CD4-positive, alpha-beta memory T cell (primary cell): ENCODE data around the gene LMO4. TPM values are rescaled to one million over a fixed set of nuclear protein-coding genes. Genes with fewer than 3 reads are reported as not detected.

Experiments used
- CTCF ChIA-PET: fragments of 350-600 bp; sonication (Branson Sonifier 250); formaldehyde crosslinking; loops from one replicate; lab custom pipeline; 2021; ENCODE audit warnings: inconsistent platforms; ENCODE audit not compliant: partially characterized antibody; lab: Charles Lee
- POLR2A ChIA-PET: fragments of 350-600 bp; sonication (Branson Sonifier 250); formaldehyde crosslinking; loops from one replicate; lab custom pipeline; 2021; ENCODE audit not compliant: partially characterized antibody; lab: Charles Lee
- DNase-seq, 5 donors: peaks; one replicate each; pipeline versions ENCODE4 v3.0.0 to v3.0.0-alpha.2; 2020 to 2022; ENCODE audit warnings: mixed read lengths in 1 of 5
- H3K27ac ChIP-seq: one replicate; pipeline ENCODE4 v1.7.0; 2013; ENCODE audit warnings: low read depth, low read length
- H3K27me3 ChIP-seq: 2 replicates; pipeline ENCODE4 v1.7.0; 2013; ENCODE audit warnings: mild to moderate bottlenecking, low read length, moderate library complexity; ENCODE audit not compliant: insufficient read depth
- H3K36me3 ChIP-seq: 2 replicates; pipeline ENCODE4 v1.7.0; 2013; ENCODE audit warnings: mild to moderate bottlenecking, low read length, moderate library complexity; ENCODE audit not compliant: insufficient read depth
- H3K4me1 ChIP-seq: 2 replicates; pipeline ENCODE4 v1.7.0; 2013; ENCODE audit warnings: mild to moderate bottlenecking, low read length, moderate library complexity; ENCODE audit not compliant: insufficient read depth
- H3K4me3 ChIP-seq, 2 donors: one replicate each; pipeline ENCODE4 v1.7.0; 2013; ENCODE audit warnings: low read length in 2 of 2, mild to moderate bottlenecking in 1 of 2
- H3K9me3 ChIP-seq, 2 donors: one replicate each; pipeline ENCODE4 v1.7.0; 2013; ENCODE audit warnings: low read length in 2 of 2, control low read depth in 1 of 2; ENCODE audit not compliant: control insufficient read depth in 1 of 2
- H3K27ac Mint-ChIP-seq, 7 donors: one replicate each; pipeline ENCODE4 v1.8.0; 2020 to 2021; ENCODE audit warnings: mixed read lengths in 7 of 7, mild to moderate bottlenecking in 6 of 7, inconsistent platforms in 3 of 7, moderate library complexity in 3 of 7
- H3K27me3 Mint-ChIP-seq, 2 donors: one replicate each; pipeline ENCODE4 v1.8.0; 2020 to 2021; ENCODE audit warnings: mixed read lengths in 2 of 2
- H3K36me3 Mint-ChIP-seq, 2 donors: one replicate each; pipeline ENCODE4 v1.8.0; 2020 to 2021; ENCODE audit warnings: mixed read lengths in 2 of 2, inconsistent platforms in 1 of 2, mild to moderate bottlenecking in 1 of 2
- H3K4me1 Mint-ChIP-seq, 4 donors: one replicate each; pipeline ENCODE4 v1.8.0; 2020 to 2021; ENCODE audit warnings: mixed read lengths in 4 of 4, mild to moderate bottlenecking in 1 of 4
- H3K4me3 Mint-ChIP-seq, 8 donors: one replicate each; pipeline ENCODE4 v1.8.0; 2020 to 2021; ENCODE audit warnings: mixed read lengths in 8 of 8, mild to moderate bottlenecking in 7 of 8, moderate library complexity in 6 of 8, inconsistent platforms in 3 of 8
- H3K9me3 Mint-ChIP-seq, 8 donors: one replicate each; pipeline ENCODE4 v1.8.0; 2020 to 2021; ENCODE audit warnings: mixed read lengths in 8 of 8, mild to moderate bottlenecking in 5 of 8, inconsistent platforms in 3 of 8, moderate library complexity in 1 of 8
- intact Hi-C: fragments of 100-400 bp; cut with micrococcal nuclease; formaldehyde crosslinking; loops from one replicate; pipeline ENCODE4 v1.15.1; 2023
- polyA plus RNA-seq, 2 donors: library from polyadenylated mRNA; unstranded; fragments of 300-500 nt; fragmentation: Illumina TruSeq; gene quantifications; one replicate each; pipeline ENCODE4 v1.2.3, GENCODE V29; 2021
- total RNA-seq, 2 experiments: library from RNA; stranded (reverse); gene quantifications; one replicate each; pipeline ENCODE4 v1.2.3, GENCODE V29; 2021

LMO4 gene
- total and polyA plus RNA-seq, 4 experiments from 2014 or later, result 19.6 to 25.0 (median 24.8) TPM

- Mint-ChIP-seq H3K4me3 (no peak overlapping the region), H3K36me3 (no peaks in the 10 kb centered on the region), H3K27ac (no peak overlapping the region), H3K4me1 (no peaks in the 10 kb centered on the region), H3K9me3 (no peaks in the 10 kb centered on the region), H3K27me3 (peaks cover 0 to 6% of the 10 kb centered on the region in 2 donors)
- no peak for DNase-seq
- Histone ChIP-seq H3K4me1 (no peaks in the 10 kb centered on the region), H3K36me3 (no peaks in the 10 kb centered on the region), H3K27ac (no peak overlapping the region), H3K27me3 (no peaks in the 10 kb centered on the region), H3K4me3 (no peak overlapping the region), H3K9me3 (no peaks in the 10 kb centered on the region)
- CTCF ChIA-PET, result interaction anchor here (1.3 to 6.3 kb wide), 5 partner anchors 9 to 1305 kb away, joined by 3 to 75 read pairs (median 5); no protein-coding TSS in a partner anchor
- intact Hi-C loops, result no loop called here
- POLR2A ChIA-PET, result no interaction called here
Measured at GRCh38 chr1:87294633-87295032, 34.0 kb upstream of the LMO4 start.

DNA sequence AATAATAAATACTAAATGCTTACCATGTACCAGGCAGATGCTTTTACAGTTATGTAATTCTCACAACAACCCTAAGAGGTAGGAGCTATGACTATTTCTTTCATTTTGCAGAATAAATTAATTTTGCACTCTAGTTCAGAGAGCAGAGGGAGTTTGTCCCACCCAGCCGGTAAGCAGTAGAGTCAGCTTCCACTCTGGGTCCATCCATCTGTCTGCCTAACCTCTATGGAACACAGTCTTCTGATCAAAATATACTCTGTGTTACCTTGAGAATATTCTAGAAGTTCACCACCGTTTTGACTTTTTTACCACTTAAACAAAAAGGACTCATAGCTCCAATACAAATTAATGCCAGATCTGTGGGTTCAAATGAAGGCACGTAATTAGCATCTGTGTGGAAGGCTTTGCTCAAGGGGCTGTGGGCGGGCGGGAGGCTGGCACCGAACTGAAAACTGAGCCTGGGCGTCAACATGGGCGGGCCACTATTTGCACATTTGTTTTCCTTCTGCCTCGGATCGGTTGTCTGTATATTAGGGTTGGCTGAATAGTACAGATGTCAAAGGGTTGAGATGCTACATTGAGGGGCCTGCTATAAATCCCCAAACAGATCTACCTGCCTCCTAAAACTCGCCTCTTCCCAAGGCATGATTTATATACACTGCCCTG lies 33.1 kb upstream of the LMO4 start:
- no peak overlapping the region for H3K27ac ChIP-seq
- CTCF ChIA-PET, result interaction anchor here (1.2 to 6.3 kb wide), 6 partner anchors 8 to 660 kb away, joined by 3 to 75 read pairs (median 6); no protein-coding TSS in a partner anchor
- Mint-ChIP-seq H3K27me3 (peaks cover 0 to 6% of the 10 kb centered on the region in 2 donors), H3K4me3 (no peak overlapping the region), H3K36me3 (no peaks in the 10 kb centered on the region), H3K4me1 (no peaks in the 10 kb centered on the region), H3K27ac (no peak overlapping the region), H3K9me3 (no peaks in the 10 kb centered on the region)
- no peaks in the 10 kb centered on the region for H3K27me3 ChIP-seq
- intact Hi-C loops, result no loop called here
- H3K36me3 ChIP-seq, result no peaks in the 10 kb centered on the region
- POLR2A ChIA-PET, result no interaction called here
- H3K9me3 ChIP-seq, result no peaks in the 10 kb centered on the region
- no peak overlapping the region for H3K4me3 ChIP-seq
- no peak for DNase-seq
- no peaks in the 10 kb centered on the region for H3K4me1 ChIP-seq

GRCh38 chr1:87296206-87296605 lies 32.5 kb upstream of the LMO4 start:
- no peak overlapping the region for H3K27ac Mint-ChIP-seq
- Histone ChIP-seq H3K4me1 (no peaks in the 10 kb centered on the region), H3K4me3 (no peak overlapping the region), H3K27ac (no peak overlapping the region), H3K27me3 (no peaks in the 10 kb centered on the region), H3K36me3 (no peaks in the 10 kb centered on the region), H3K9me3 (no peaks in the 10 kb centered on the region)
- no peaks in the 10 kb centered on the region for H3K36me3 Mint-ChIP-seq
- H3K27me3 Mint-ChIP-seq, result peaks cover 0 to 3% of the 10 kb centered on the region in 2 donors
- CTCF ChIA-PET, result interaction anchor here (1.2 to 6.3 kb wide), 4 partner anchors 13 to 657 kb away, joined by 3 to 75 read pairs (median 5); no protein-coding TSS in a partner anchor
- POLR2A ChIA-PET, result no interaction called here
- no peak overlapping the region for H3K4me3 Mint-ChIP-seq
- DNase-seq, result no peak
- intact Hi-C loops, result no loop called here
- no peaks in the 10 kb centered on the region for H3K4me1 Mint-ChIP-seq
- no peaks in the 10 kb centered on the region for H3K9me3 Mint-ChIP-seq

- Mint-ChIP-seq H3K27ac (no peak overlapping the region), H3K9me3 (no peaks in the 10 kb centered on the region), H3K36me3 (no peaks in the 10 kb centered on the region), H3K27me3 (peaks cover 3 to 4% of the 10 kb centered on the region in 2 donors), H3K4me1 (no peaks in the 10 kb centered on the region), H3K4me3 (no peak overlapping the region)
- no peak overlapping the region for H3K4me3 ChIP-seq
- no peaks in the 10 kb centered on the region for H3K4me1 ChIP-seq
- ChIA-PET CTCF (interaction anchor here (1.0 to 1.7 kb wide), 4 partner anchors 9 to 654 kb away, joined by 3 to 12 read pairs (median 3); no protein-coding TSS in a partner anchor), POLR2A (no interaction called here)
- intact Hi-C loops, result no loop called here
- no peak overlapping the region for H3K27ac ChIP-seq
- no peaks in the 10 kb centered on the region for H3K27me3 ChIP-seq
- no peaks in the 10 kb centered on the region for H3K9me3 ChIP-seq
- DNase-seq, result no peak
- H3K36me3 ChIP-seq, result no peaks in the 10 kb centered on the region
Measured at GRCh38 chr1:87299661-87300060, 29.0 kb upstream of the LMO4 start.

DNA sequence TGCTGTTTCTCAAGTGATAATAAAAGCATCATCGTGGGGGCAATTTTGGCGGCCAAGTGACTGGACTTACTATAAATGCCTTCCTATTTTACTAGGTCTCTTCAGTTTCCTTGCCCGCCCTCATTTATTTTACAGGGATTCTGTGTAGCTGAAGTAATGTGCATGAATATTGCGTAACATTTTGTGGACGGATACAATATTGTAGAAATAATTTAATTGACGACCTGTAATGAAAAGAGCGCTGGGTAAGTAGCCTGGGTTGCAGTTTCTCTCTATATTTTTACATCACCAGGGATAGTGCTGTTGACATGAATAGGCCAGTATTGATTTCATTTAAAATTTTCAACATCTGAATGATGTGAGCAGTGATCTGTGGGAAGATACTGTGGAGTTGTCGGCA lies 28.1 kb upstream of the LMO4 start:
- POLR2A ChIA-PET, result no interaction called here
- Histone ChIP-seq H3K4me3 (no peak overlapping the region), H3K9me3 (no peaks in the 10 kb centered on the region), H3K27me3 (no peaks in the 10 kb centered on the region), H3K27ac (no peak overlapping the region), H3K36me3 (no peaks in the 10 kb centered on the region), H3K4me1 (no peaks in the 10 kb centered on the region)
- Mint-ChIP-seq H3K4me1 (no peaks in the 10 kb centered on the region), H3K36me3 (no peaks in the 10 kb centered on the region), H3K27ac (no peak overlapping the region), H3K4me3 (no peak overlapping the region), H3K9me3 (no peaks in the 10 kb centered on the region), H3K27me3 (peaks cover 4 to 6% of the 10 kb centered on the region in 2 donors)
- no peak for DNase-seq
- CTCF ChIA-PET, result interaction anchor here (1.7 kb wide), 1 partner anchor 10 kb away, joined by 3 read pairs; no protein-coding TSS in a partner anchor
- intact Hi-C loops, result no loop called here

- POLR2A ChIA-PET, result no interaction called here
- Histone ChIP-seq H3K27me3 (peaks cover 4% of the 10 kb centered on the region), H3K9me3 (no peaks in the 10 kb centered on the region), H3K4me1 (no peaks in the 10 kb centered on the region), H3K36me3 (no peaks in the 10 kb centered on the region), H3K27ac (no peak overlapping the region), H3K4me3 (no peak overlapping the region)
- Mint-ChIP-seq H3K36me3 (no peaks in the 10 kb centered on the region), H3K27ac (no peak overlapping the region), H3K4me3 (no peak overlapping the region), H3K4me1 (no peaks in the 10 kb centered on the region), H3K9me3 (no peaks in the 10 kb centered on the region), H3K27me3 (peaks cover 6 to 8% of the 10 kb centered on the region in 2 donors)
- intact Hi-C loops, result no loop called here
- no peak for DNase-seq
- CTCF ChIA-PET, result no interaction called here
Measured at GRCh38 chr1:87305151-87305550, 23.5 kb upstream of the LMO4 start.

DNA sequence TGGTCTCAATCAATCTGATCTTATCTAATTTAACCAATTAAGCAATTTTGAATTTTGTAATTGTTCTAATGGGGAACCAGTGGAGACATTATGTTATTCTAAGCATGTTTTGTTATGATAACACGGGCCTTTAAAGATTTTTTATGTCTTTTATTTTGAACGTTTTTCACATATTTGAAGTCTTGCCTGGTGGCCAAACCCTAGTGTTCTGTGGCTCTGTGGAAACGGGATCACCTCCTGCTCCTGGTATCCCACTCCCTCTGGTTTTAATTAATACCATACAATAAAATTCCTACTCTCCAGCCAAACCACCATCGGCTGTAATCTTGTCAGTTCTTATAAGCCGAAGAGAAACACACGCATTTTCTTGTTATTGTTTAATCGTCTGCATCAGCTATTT lies 22.9 kb upstream of the LMO4 start:
- no peak for DNase-seq
- H3K36me3 Mint-ChIP-seq, result no peaks in the 10 kb centered on the region
- H3K27me3 ChIP-seq, result peaks cover 4% of the 10 kb centered on the region
- ChIA-PET POLR2A (no interaction called here), CTCF (no interaction called here)
- no peaks in the 10 kb centered on the region for H3K4me1 ChIP-seq
- no peaks in the 10 kb centered on the region for H3K36me3 ChIP-seq
- no peak overlapping the region for H3K27ac Mint-ChIP-seq
- H3K4me3 Mint-ChIP-seq, result no peak overlapping the region
- no peak overlapping the region for H3K4me3 ChIP-seq
- no peaks in the 10 kb centered on the region for H3K4me1 Mint-ChIP-seq
- peaks cover 6 to 10% of the 10 kb centered on the region in 2 donors for H3K27me3 Mint-ChIP-seq
- no peaks in the 10 kb centered on the region for H3K9me3 Mint-ChIP-seq
- intact Hi-C loops, result no loop called here
- no peak overlapping the region for H3K27ac ChIP-seq
- no peaks in the 10 kb centered on the region for H3K9me3 ChIP-seq
